Liver (tissue), 9 donors: ENCODE measurements around the gene TAS2R38. TPM values are rescaled to one million over a fixed set of nuclear protein-coding genes. Genes with fewer than 3 reads are reported as not detected.

Source experiments
- DNase-seq: peaks from one replicate; pipeline ENCODE4 v3.0.0-alpha.2; 2017; ENCODE audit warnings: low spot score
- H3K27ac ChIP-seq, 2 donors: one replicate each; pipeline ENCODE4 v1.7.0; 2013; ENCODE audit warnings: inconsistent platforms in 2 of 2, low read length in 2 of 2, control low read depth in 1 of 2, low read depth in 1 of 2, mild to moderate bottlenecking in 1 of 2
- H3K27me3 ChIP-seq, 4 donors: one replicate each; pipeline versions ENCODE4 v1.6.1 to v1.7.0; 2013; ENCODE audit warnings: low read length in 3 of 4, inconsistent platforms in 1 of 4, mild to moderate bottlenecking in 1 of 4, moderate library complexity in 1 of 4; ENCODE audit not compliant: control insufficient read depth in 4 of 4, insufficient read depth in 4 of 4
- H3K36me3 ChIP-seq, 4 donors: one replicate each; pipeline versions ENCODE4 v1.6.1 to v1.7.0; 2013; ENCODE audit warnings: low read length in 3 of 4, mild to moderate bottlenecking in 3 of 4, low read depth in 1 of 4, moderate library complexity in 1 of 4; ENCODE audit not compliant: control insufficient read depth in 4 of 4, insufficient read depth in 3 of 4
- H3K4me1 ChIP-seq, 4 donors: one replicate each; pipeline versions ENCODE4 v1.6.1 to v1.7.0; 2013; ENCODE audit warnings: low read length in 3 of 4, mild to moderate bottlenecking in 3 of 4, moderate library complexity in 1 of 4; ENCODE audit not compliant: control insufficient read depth in 4 of 4, insufficient read depth in 4 of 4
- H3K4me3 ChIP-seq, 3 donors: one replicate each; pipeline versions ENCODE4 v1.6.1 to v1.7.0; 2013; ENCODE audit warnings: low read length in 3 of 3, control low read depth in 1 of 3, low read depth in 1 of 3, mild to moderate bottlenecking in 1 of 3
- H3K9ac ChIP-seq, 2 donors: one replicate each; pipeline ENCODE4 v1.7.0; 2013; ENCODE audit warnings: low read length in 2 of 2, mild to moderate bottlenecking in 2 of 2, moderate library complexity in 2 of 2, control low read depth in 1 of 2, low read depth in 1 of 2
- H3K9me3 ChIP-seq, 4 donors: one replicate each; pipeline versions ENCODE4 v1.6.1 to v1.7.0; 2013; ENCODE audit warnings: low read length in 3 of 4; ENCODE audit not compliant: control insufficient read depth in 4 of 4
- EGR1 ChIP-seq, 2 donors: IDR thresholded peaks; 2 replicates each; pipeline ENCODE4 v1.6.1; 2016 to 2018; ENCODE audit warnings: antibody characterized with exemption in 2 of 2, low read depth in 2 of 2
- FOXA1 ChIP-seq: IDR thresholded peaks from 2 replicates; pipeline ENCODE4 v1.6.1; 2016; ENCODE audit warnings: antibody characterized with exemption
- FOXA2 ChIP-seq: IDR thresholded peaks from 2 replicates; pipeline ENCODE4 v1.6.1; 2016; ENCODE audit warnings: antibody characterized with exemption
- GABPA ChIP-seq, 2 donors: IDR thresholded peaks in 1 of 2; conservative IDR thresholded peaks in 1 of 2; 2 replicates each; pipeline ENCODE4 v1.6.1; 2016; ENCODE audit warnings: antibody characterized with exemption in 2 of 2, mild to moderate bottlenecking in 1 of 2, moderate library complexity in 1 of 2
- HNF4A ChIP-seq, 2 donors: conservative IDR thresholded peaks; 2 replicates each; pipeline ENCODE4 v1.6.1; 2016; ENCODE audit warnings: antibody characterized with exemption in 2 of 2, mild to moderate bottlenecking in 2 of 2
- HNF4G ChIP-seq: IDR thresholded peaks from 2 replicates; pipeline ENCODE4 v1.6.1; 2016; ENCODE audit warnings: antibody characterized with exemption
- JUND ChIP-seq, 2 donors: IDR thresholded peaks; 2 replicates each; pipeline ENCODE4 v1.6.1; 2016; ENCODE audit warnings: antibody characterized with exemption in 2 of 2
- MAX ChIP-seq: IDR thresholded peaks from 2 replicates; pipeline ENCODE4 v1.6.1; 2016; ENCODE audit warnings: antibody characterized with exemption
- NR2F2 ChIP-seq: IDR thresholded peaks from 2 replicates; pipeline ENCODE4 v1.6.1; 2016; ENCODE audit warnings: antibody characterized with exemption
- RAD21 ChIP-seq, 2 donors: IDR thresholded peaks; 2 replicates each; pipeline ENCODE4 v1.6.1; 2016; ENCODE audit warnings: antibody characterized with exemption in 2 of 2, mild to moderate bottlenecking in 2 of 2
- RXRA ChIP-seq, 2 donors: IDR thresholded peaks; 2 replicates each; pipeline ENCODE4 v1.6.1; 2017 to 2018; ENCODE audit warnings: antibody characterized with exemption in 2 of 2, mild to moderate bottlenecking in 1 of 2
- SP1 ChIP-seq: IDR thresholded peaks from 2 replicates; pipeline ENCODE4 v1.6.1; 2018; ENCODE audit warnings: antibody characterized with exemption, mild to moderate bottlenecking
- TAF1 ChIP-seq: conservative IDR thresholded peaks from 2 replicates; pipeline ENCODE4 v1.6.1; 2016; ENCODE audit warnings: antibody characterized with exemption, mild to moderate bottlenecking
- YY1 ChIP-seq: IDR thresholded peaks from 2 replicates; pipeline ENCODE4 v1.6.1; 2016; ENCODE audit warnings: antibody characterized with exemption, mild to moderate bottlenecking
- WGBS: extraction: QIAGEN DNeasy Blood & Tissue Kit; methylation state at CpG from one replicate; pipeline ENCODE4 v1.1.7; 2013; 5-methylcytosine and 5-hydroxymethylcytosine counted together
- polyA plus RNA-seq, 2 donors: library from polyadenylated mRNA; stranded (reverse) in 1 of 2; unstranded in 1 of 2; fragments of 200-250 nt in 1 of 2; fragments of >200 nt in 1 of 2; fragmentation: Nextera tagmentation in 1 of 2; extraction: Ambion mirVana in 1 of 2; gene quantifications; one replicate each; pipeline versions ENCODE4 v1.2.1 to v1.2.3, GENCODE V29; 2013 to 2015
- total RNA-seq, 2 donors: library from RNA; depleted of rRNA; stranded (reverse); fragments of >200 nt; gene quantifications; one replicate each; pipeline ENCODE4 v1.2.3, GENCODE V29; 2014
- TF ChIP-seq, protein P1 (sequence below): IDR thresholded peaks from 2 replicates; pipeline ENCODE4 v1.6.1; 2016; ENCODE audit warnings: antibody characterized with exemption
- TF ChIP-seq, protein P2 (sequence below): IDR thresholded peaks from 2 replicates; pipeline ENCODE4 v1.6.1; 2016; ENCODE audit warnings: antibody characterized with exemption, mild to moderate bottlenecking
- TF ChIP-seq, protein P3 (sequence below): fragments of 150-350 bp; IDR thresholded peaks from 2 replicates; pipeline ENCODE4 v1.5.1; 2017; ENCODE audit warnings: improper control_type of control experiment, low read depth, low read length; ENCODE audit not compliant: missing input control
- TF ChIP-seq, protein P4 (sequence below): IDR thresholded peaks from 2 replicates; pipeline ENCODE4 v1.6.1; 2016; ENCODE audit warnings: antibody characterized with exemption
- donor health status: healthy.
- donor health status: healthy.
- donor health status: healthy.
- donor health status: healthy.
- donor health status: healthy.

TAS2R38 gene
- total RNA-seq, result not detected
- polyA plus RNA-seq, result not detected

- no peaks in the 10 kb centered on the region for H3K36me3 ChIP-seq
- H3K27me3 ChIP-seq, result peaks cover 0 to 4% (median 0%) of the 10 kb centered on the region in 4 donors
- no peak for TF ChIP-seq EGR1 (IDR thresholded peaks at IDR 0.05; ENCODE audit: low read depth in 2 of 2)
- no peak for TF ChIP-seq SP1
- no peak for TF ChIP-seq FOXA2
- no peak for TF ChIP-seq RAD21 (IDR thresholded peaks at IDR 0.05)
- TF ChIP-seq JUND (IDR thresholded peaks at IDR 0.05), result no peak
- TF ChIP-seq, protein P1, sequence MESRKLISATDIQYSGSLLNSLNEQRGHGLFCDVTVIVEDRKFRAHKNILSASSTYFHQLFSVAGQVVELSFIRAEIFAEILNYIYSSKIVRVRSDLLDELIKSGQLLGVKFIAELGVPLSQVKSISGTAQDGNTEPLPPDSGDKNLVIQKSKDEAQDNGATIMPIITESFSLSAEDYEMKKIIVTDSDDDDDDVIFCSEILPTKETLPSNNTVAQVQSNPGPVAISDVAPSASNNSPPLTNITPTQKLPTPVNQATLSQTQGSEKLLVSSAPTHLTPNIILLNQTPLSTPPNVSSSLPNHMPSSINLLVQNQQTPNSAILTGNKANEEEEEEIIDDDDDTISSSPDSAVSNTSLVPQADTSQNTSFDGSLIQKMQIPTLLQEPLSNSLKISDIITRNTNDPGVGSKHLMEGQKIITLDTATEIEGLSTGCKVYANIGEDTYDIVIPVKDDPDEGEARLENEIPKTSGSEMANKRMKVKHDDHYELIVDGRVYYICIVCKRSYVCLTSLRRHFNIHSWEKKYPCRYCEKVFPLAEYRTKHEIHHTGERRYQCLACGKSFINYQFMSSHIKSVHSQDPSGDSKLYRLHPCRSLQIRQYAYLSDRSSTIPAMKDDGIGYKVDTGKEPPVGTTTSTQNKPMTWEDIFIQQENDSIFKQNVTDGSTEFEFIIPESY, result no peak
- TF ChIP-seq, protein P2, sequence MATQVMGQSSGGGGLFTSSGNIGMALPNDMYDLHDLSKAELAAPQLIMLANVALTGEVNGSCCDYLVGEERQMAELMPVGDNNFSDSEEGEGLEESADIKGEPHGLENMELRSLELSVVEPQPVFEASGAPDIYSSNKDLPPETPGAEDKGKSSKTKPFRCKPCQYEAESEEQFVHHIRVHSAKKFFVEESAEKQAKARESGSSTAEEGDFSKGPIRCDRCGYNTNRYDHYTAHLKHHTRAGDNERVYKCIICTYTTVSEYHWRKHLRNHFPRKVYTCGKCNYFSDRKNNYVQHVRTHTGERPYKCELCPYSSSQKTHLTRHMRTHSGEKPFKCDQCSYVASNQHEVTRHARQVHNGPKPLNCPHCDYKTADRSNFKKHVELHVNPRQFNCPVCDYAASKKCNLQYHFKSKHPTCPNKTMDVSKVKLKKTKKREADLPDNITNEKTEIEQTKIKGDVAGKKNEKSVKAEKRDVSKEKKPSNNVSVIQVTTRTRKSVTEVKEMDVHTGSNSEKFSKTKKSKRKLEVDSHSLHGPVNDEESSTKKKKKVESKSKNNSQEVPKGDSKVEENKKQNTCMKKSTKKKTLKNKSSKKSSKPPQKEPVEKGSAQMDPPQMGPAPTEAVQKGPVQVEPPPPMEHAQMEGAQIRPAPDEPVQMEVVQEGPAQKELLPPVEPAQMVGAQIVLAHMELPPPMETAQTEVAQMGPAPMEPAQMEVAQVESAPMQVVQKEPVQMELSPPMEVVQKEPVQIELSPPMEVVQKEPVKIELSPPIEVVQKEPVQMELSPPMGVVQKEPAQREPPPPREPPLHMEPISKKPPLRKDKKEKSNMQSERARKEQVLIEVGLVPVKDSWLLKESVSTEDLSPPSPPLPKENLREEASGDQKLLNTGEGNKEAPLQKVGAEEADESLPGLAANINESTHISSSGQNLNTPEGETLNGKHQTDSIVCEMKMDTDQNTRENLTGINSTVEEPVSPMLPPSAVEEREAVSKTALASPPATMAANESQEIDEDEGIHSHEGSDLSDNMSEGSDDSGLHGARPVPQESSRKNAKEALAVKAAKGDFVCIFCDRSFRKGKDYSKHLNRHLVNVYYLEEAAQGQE, result no peak
- no peak for TF ChIP-seq MAX
- TF ChIP-seq TAF1, result no peak
- no peak within 1 kb of the TSS for H3K9ac ChIP-seq
- no peak within 1 kb of the TSS for H3K27ac ChIP-seq
- 73% methylated on average over 7 of the region's 7 CpGs for WGBS
- no peak for DNase-seq
- no peak within 1 kb of the TSS for H3K4me3 ChIP-seq
- no peaks in the 10 kb centered on the region for H3K9me3 ChIP-seq
- peaks cover 0 to 6% (median 4%) of the 10 kb centered on the region in 4 donors for H3K4me1 ChIP-seq
Observed at GRCh38 chr7:141973673-141974072, at the start of gene TAS2R38. TSS of gene TAS2R38 (minus strand) at chr7:141973773. CDS start at chr7:141973689, 84 bp downstream.

GRCh38 chr7:142018154-142018553 lies 44.6 kb upstream of the TAS2R38 start:
- no peaks in the 10 kb centered on the region for H3K27me3 ChIP-seq
- no peaks in the 10 kb centered on the region for H3K4me1 ChIP-seq
- H3K36me3 ChIP-seq, result no peaks in the 10 kb centered on the region
- DNase-seq, result no peak
- no peak overlapping the region for H3K9ac ChIP-seq
- H3K9me3 ChIP-seq, result no peaks in the 10 kb centered on the region
- no peak overlapping the region for H3K4me3 ChIP-seq
- H3K27ac ChIP-seq, result no peak overlapping the region
- WGBS, result 49% methylated on average over 2 of the region's 2 CpGs
- TF ChIP-seq FOXA1 (no peak), FOXA2 (no peak), HNF4A (conservative IDR thresholded peaks at IDR 0.05) (no peak), YY1 (no peak), RAD21 (IDR thresholded peaks at IDR 0.05) (no peak), JUND (IDR thresholded peaks at IDR 0.05) (no peak), GABPA (IDR thresholded peaks at IDR 0.05 in 1 of 2, conservative IDR thresholded peaks at IDR 0.05 in 1 of 2) (no peak), TAF1 (no peak), MAX (no peak), SP1 (no peak), HNF4G (no peak), RXRA (IDR thresholded peaks at IDR 0.05) (no peak), NR2F2 (no peak), EGR1 (IDR thresholded peaks at IDR 0.05; ENCODE audit: low read depth in 2 of 2) (no peak)
- TF ChIP-seq, protein P3, sequence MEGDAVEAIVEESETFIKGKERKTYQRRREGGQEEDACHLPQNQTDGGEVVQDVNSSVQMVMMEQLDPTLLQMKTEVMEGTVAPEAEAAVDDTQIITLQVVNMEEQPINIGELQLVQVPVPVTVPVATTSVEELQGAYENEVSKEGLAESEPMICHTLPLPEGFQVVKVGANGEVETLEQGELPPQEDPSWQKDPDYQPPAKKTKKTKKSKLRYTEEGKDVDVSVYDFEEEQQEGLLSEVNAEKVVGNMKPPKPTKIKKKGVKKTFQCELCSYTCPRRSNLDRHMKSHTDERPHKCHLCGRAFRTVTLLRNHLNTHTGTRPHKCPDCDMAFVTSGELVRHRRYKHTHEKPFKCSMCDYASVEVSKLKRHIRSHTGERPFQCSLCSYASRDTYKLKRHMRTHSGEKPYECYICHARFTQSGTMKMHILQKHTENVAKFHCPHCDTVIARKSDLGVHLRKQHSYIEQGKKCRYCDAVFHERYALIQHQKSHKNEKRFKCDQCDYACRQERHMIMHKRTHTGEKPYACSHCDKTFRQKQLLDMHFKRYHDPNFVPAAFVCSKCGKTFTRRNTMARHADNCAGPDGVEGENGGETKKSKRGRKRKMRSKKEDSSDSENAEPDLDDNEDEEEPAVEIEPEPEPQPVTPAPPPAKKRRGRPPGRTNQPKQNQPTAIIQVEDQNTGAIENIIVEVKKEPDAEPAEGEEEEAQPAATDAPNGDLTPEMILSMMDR, result no peak
- TF ChIP-seq, protein P4, sequence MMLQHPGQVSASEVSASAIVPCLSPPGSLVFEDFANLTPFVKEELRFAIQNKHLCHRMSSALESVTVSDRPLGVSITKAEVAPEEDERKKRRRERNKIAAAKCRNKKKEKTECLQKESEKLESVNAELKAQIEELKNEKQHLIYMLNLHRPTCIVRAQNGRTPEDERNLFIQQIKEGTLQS, result no peak
- TF ChIP-seq, protein P1, result no peak
- TF ChIP-seq, protein P2, result no peak
